Hematopoietic multipotent progenitor cell (in vitro differentiated cells): ENCODE results near the gene MEX3D. TPM values are rescaled to one million over a fixed set of nuclear protein-coding genes. Genes with fewer than 3 reads are reported as not detected.

Source experiments
- DNase-seq, 3 donors: peaks; one replicate each; pipeline ENCODE4 v3.0.0-alpha.2; 2011 to 2015; ENCODE audit warnings: low read depth in 2 of 3, low spot score in 2 of 3
- small RNA-seq: library from RNA; depleted of rRNA; stranded (forward); fragments of <200 nt; gene quantifications from one replicate; pipeline ENCODE3, GENCODE V24; 2012
- total RNA-seq: library from RNA; depleted of rRNA; stranded (reverse); fragments of >200 nt; gene quantifications from one replicate; pipeline ENCODE4 v1.2.3, GENCODE V29; 2012

MEX3D gene
- total RNA-seq, 1 donor: 4.8 TPM

- DNase-seq: no peak
These were observed 61.9 kb downstream of the MEX3D start for GRCh38 chr19:1505991-1506881.

- no peak for DNase-seq
These were observed 63.1 kb downstream of the MEX3D start for GRCh38 chr19:1505012-1505411.

Small RNA genes lying within 50 kb of the gene (small RNA-seq; reads per million reads assigned to genes)
- gene AC005943.2 (not detected), gene RN7SL477P (not detected), gene RNU6-1223P (not detected)

Other genes with a start within 250 kb of the MEX3D start
- gene NDUFS7, start 184.4 kb downstream of the MEX3D start, total RNA-seq: 121 TPM
- gene GAMT, start 166.8 kb downstream of the MEX3D start, total RNA-seq: 32.0 TPM
- 46.9 TPM for gene DAZAP1, start 160.7 kb downstream of the MEX3D start, total RNA-seq
- 2,062 TPM for gene RPS15, start 129.9 kb downstream of the MEX3D start, total RNA-seq
- 0.27 TPM for gene APC2, start 118.2 kb downstream of the MEX3D start, total RNA-seq
- gene C19orf25, start 89.1 kb downstream of the MEX3D start, total RNA-seq: 37.7 TPM
- 11.6 TPM for gene PCSK4, start 78.0 kb downstream of the MEX3D start, total RNA-seq
- 3.2 TPM for gene REEP6, start 77.1 kb downstream of the MEX3D start, total RNA-seq
- not detected for gene ADAMTSL5, start 55.3 kb downstream of the MEX3D start, total RNA-seq
- not detected for gene PLK5, start 44.2 kb downstream of the MEX3D start, total RNA-seq
- gene MBD3, start 24.5 kb upstream of the MEX3D start, total RNA-seq: 80.2 TPM
- 36.9 TPM for gene UQCR11, start 37.1 kb upstream of the MEX3D start, total RNA-seq
- 151 TPM for gene TCF3, start 84.3 kb upstream of the MEX3D start, total RNA-seq
- not detected for gene ONECUT3, start 185.2 kb upstream of the MEX3D start, total RNA-seq
- gene ATP8B3, start 244.0 kb upstream of the MEX3D start, total RNA-seq: 4.3 TPM